Kidney epithelial cell (primary cell): Measurements from ENCODE around the gene SPEG. TPM values are rescaled to one million over a fixed set of nuclear protein-coding genes. Genes with fewer than 3 reads are reported as not detected.

ENCODE experiments used
- DNase-seq: peaks from one replicate; pipeline ENCODE4 v3.0.0-alpha.2; 2010; ENCODE audit warnings: low read depth
- H3K27me3 ChIP-seq: 2 replicates; pipeline ENCODE4 v1.6.0; 2011; ENCODE audit warnings: low read length; ENCODE audit not compliant: control insufficient read depth, insufficient read depth
- H3K36me3 ChIP-seq: 2 replicates; pipeline ENCODE4 v1.5.1; 2011; ENCODE audit warnings: low read length; ENCODE audit not compliant: control insufficient read depth, insufficient read depth
- H3K4me3 ChIP-seq: 2 replicates; pipeline ENCODE4 v1.5.1; 2011; ENCODE audit warnings: low read depth, mild to moderate bottlenecking, control low read depth, low read length
- CTCF ChIP-seq: IDR thresholded peaks from 2 replicates; pipeline ENCODE4 v1.5.1; 2011; ENCODE audit warnings: mild to moderate bottlenecking, moderate library complexity, low read length, control low read depth, inconsistent platforms; ENCODE audit not compliant: insufficient read depth, poor library complexity, severe bottlenecking
- total RNA-seq: library from RNA; depleted of rRNA; stranded (reverse); fragments of >200 nt; gene quantifications from 2 replicates; pipeline ENCODE4 v1.2.3, GENCODE V29; 2015

SPEG gene
- total RNA-seq, 1 donor from 2014 or later = 9.9 TPM

DNA sequence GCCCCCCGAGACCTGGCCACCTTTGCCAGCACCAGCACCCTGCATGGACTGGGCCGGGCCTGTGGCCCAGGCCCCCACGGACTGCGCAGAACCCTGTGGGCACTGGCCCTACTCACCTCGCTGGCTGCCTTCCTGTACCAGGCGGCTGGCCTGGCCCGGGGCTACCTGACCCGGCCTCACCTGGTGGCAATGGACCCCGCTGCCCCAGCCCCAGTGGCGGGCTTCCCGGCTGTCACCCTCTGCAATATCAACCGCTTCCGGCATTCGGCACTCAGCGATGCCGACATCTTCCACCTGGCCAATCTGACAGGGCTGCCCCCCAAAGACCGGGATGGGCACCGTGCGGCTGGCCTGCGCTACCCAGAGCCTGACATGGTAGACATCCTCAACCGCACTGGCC, 80.2 kb downstream of the SPEG start:
- no peak overlapping the region for H3K4me3 ChIP-seq
- no peaks in the 10 kb centered on the region for H3K36me3 ChIP-seq
- DNase-seq = no peak
- peaks cover 81% of the 10 kb centered on the region for H3K27me3 ChIP-seq
- TF ChIP-seq CTCF = no peak

DNA sequence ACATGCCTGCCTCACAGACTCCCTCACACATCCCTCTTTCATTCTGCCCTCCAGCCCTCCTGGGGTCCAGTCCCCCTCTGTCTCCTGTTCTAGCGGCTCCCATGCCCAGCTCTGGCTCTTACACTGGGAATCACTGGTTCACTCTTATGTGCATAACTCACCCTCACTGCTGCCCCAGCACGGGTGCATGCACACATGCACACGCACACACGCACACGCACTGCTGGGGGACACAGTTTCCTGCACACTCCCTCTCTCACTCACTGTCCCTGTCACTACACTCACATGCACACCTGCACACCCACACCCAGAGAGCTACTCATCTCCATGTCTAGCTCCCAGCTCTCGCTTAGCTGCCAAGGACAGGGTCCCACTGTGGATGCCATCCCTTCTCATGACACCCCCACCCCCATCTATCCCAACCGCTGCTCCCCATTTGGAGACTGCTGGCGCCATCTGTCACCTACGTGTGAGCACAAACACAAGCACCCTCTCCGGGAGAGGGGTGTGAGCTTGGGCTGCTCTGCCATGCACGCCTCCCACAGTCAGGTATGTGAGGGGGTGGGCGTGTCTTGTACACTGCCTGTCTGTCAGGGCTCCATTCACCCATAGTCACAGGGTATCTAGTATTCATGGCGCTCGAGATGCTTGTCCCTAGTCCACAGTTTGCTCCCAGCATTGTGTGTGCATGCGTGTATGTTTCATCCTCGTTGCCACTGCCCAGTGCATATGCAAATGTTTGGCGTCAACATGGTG, 81.4 kb downstream of the SPEG start:
- DNase-seq = no peak
- Histone ChIP-seq H3K36me3 (no peaks in the 10 kb centered on the region), H3K27me3 (peaks cover 75% of the 10 kb centered on the region), H3K4me3 (no peak overlapping the region)
- no peak for TF ChIP-seq CTCF

- Histone ChIP-seq H3K27me3 (peaks cover 68% of the 10 kb centered on the region), H3K36me3 (no peaks in the 10 kb centered on the region), H3K4me3 (no peak overlapping the region)
- no peak for TF ChIP-seq CTCF
- DNase-seq = no peak
Observed at GRCh38 chr2:219516888-219517287, 82.2 kb downstream of the SPEG start.

DNA sequence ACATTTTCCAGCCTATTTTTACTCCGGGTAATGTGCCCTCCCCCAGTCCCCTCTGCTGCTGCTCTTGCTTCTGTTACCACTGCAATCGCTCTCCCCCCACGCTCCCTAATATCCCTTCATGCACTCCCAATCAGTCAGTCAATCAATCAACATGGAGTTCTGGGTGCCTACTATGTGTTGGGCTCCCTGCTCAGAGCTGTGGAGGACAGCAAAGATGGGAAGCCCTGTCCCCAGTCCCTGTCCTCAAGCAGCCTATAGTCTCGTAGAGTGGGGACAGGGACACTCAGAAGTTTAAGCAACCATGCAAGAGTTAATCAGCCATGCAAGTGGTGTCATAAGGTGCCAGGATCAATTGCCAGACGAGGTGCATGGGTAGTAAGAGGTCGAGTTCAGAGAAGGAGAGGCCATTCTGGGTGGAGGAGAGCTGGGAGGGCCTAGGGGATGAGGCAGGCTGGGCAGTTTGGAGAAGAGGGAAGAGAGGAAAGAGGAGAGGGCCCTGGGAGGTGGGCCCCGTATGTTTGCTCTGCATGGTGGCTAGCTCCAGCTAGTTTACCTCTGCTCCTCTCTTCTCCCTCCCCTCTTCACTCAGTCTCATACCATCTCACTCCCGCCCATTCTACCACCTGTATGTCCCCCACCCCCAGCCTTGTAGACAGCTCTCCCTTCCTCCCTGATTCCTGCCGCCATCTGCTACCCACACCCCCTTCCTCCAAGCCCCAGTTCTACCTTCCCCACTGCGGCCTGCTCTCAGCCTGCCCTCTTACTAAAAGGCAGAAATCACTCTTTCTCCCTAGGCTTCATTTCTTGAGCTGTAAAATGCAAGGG, 83.5 kb downstream of the SPEG start:
- no peak for TF ChIP-seq CTCF
- no peak overlapping the region for H3K4me3 ChIP-seq
- no peaks in the 10 kb centered on the region for H3K36me3 ChIP-seq
- H3K27me3 ChIP-seq = peaks cover 56% of the 10 kb centered on the region
- DNase-seq = no peak

DNA sequence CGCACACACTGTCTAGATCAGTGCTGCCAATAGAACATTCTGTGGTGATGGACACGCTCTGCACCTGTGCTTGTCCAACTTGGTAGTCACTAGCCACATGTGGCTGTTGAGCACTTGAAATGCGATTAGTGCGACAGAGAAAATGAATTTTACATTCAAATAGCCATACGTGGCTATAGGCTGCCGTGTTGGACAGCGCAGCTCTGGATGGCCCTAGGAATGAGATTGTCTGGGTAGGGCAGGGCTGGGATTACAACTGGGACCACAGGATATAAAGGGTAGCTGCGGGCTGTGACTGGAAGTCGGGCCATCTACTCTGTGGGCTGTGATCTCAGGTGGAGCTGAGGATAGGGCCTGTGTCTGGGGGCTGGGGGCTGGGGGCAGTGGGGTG, 84.9 kb downstream of the SPEG start:
- no peak for DNase-seq

More for the DNA sequence above, 84.9 kb downstream of the SPEG start:
- H3K36me3 ChIP-seq = no peaks in the 10 kb centered on the region
- H3K27me3 ChIP-seq = peaks cover 43% of the 10 kb centered on the region
- H3K4me3 ChIP-seq = no peak overlapping the region
- TF ChIP-seq CTCF = no peak
